Neutrophil (primary cell): ENCODE measurements around the gene ARHGAP1.

Source experiments
- H3K27ac ChIP-seq: fragments of 200-600 bp; sonication (generic); 2 replicates; pipeline ENCODE4 v1.5.1; 2016; ENCODE audit warnings: mild to moderate bottlenecking, moderate library complexity
- H3K27me3 ChIP-seq: fragments of 200-600 bp; sonication (generic); 2 replicates; pipeline ENCODE4 v1.6.0; 2016; ENCODE audit warnings: mild to moderate bottlenecking
- H3K36me3 ChIP-seq: fragments of 200-600 bp; sonication (generic); 2 replicates; pipeline ENCODE4 v1.5.1; 2017
- H3K4me1 ChIP-seq, 2 experiments: fragments of 200-600 bp in 1 of 2; sonication (generic) in 1 of 2; 1 replicate in 1 of 2; 2 replicates in 1 of 2; pipeline versions ENCODE4 v1.5.1 to v1.6.1; 2013 to 2016; ENCODE audit warnings: low read depth in 1 of 2, low read length in 1 of 2, mild to moderate bottlenecking in 1 of 2, moderate library complexity in 1 of 2; ENCODE audit not compliant: control insufficient read depth in 1 of 2, insufficient read depth in 1 of 2
- H3K4me3 ChIP-seq, 2 experiments: fragments of 200-600 bp in 1 of 2; sonication (generic) in 1 of 2; 1 replicate in 1 of 2; 2 replicates in 1 of 2; pipeline ENCODE4 v1.5.1; 2013 to 2016; ENCODE audit warnings: low read depth in 1 of 2, low read length in 1 of 2, mild to moderate bottlenecking in 1 of 2, moderate library complexity in 1 of 2
- H3K9me3 ChIP-seq: fragments of 200-600 bp; sonication (generic); 2 replicates; pipeline ENCODE4 v1.5.1; 2016
- TF ChIP-seq, protein P1 (sequence below): fragments of 200-600 bp; sonication (generic); IDR thresholded peaks from 2 replicates; pipeline ENCODE4 v1.5.1; 2016; ENCODE audit warnings: antibody characterized with exemption

ARHGAP1 gene

DNA sequence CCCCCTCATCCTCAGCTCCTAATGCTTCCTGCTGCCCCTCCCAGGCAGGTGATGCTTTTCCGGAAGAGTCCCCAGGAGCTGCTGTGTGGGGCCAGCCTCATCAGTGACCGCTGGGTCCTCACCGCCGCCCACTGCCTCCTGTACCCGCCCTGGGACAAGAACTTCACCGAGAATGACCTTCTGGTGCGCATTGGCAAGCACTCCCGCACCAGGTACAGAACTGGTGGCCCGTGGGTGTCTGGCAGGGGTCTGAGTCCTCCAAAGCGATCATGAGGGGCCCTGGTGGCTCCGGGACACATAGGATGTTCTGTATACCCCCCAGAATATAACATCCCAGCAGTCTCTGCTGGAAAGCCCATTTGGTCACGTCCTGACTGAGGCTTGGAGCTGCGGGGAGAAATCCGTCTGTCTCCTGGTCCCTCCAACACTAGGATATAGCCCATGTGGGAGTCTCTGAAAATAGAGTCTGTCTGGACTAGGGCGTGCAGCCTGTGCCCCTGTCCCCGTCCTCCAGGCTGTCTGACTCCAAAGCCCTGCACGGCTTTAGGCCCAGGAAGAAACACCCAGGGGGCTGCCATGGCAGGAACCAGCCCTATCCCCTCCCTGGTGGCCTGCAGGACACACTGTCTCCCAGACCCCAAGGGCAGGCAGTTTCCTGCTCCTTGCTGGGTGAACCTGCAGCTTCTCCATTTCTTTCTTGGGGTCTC is 27.7 kb upstream of the ARHGAP1 start:
- Histone ChIP-seq H3K9me3 (no peaks in the 10 kb centered on the region), H3K4me3 (no peak overlapping the region), H3K27ac (no peak overlapping the region), H3K4me1 (no peaks in the 10 kb centered on the region), H3K27me3 (no peaks in the 10 kb centered on the region), H3K36me3 (no peaks in the 10 kb centered on the region)
- TF ChIP-seq, protein P1, sequence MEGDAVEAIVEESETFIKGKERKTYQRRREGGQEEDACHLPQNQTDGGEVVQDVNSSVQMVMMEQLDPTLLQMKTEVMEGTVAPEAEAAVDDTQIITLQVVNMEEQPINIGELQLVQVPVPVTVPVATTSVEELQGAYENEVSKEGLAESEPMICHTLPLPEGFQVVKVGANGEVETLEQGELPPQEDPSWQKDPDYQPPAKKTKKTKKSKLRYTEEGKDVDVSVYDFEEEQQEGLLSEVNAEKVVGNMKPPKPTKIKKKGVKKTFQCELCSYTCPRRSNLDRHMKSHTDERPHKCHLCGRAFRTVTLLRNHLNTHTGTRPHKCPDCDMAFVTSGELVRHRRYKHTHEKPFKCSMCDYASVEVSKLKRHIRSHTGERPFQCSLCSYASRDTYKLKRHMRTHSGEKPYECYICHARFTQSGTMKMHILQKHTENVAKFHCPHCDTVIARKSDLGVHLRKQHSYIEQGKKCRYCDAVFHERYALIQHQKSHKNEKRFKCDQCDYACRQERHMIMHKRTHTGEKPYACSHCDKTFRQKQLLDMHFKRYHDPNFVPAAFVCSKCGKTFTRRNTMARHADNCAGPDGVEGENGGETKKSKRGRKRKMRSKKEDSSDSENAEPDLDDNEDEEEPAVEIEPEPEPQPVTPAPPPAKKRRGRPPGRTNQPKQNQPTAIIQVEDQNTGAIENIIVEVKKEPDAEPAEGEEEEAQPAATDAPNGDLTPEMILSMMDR, result no peak

DNA sequence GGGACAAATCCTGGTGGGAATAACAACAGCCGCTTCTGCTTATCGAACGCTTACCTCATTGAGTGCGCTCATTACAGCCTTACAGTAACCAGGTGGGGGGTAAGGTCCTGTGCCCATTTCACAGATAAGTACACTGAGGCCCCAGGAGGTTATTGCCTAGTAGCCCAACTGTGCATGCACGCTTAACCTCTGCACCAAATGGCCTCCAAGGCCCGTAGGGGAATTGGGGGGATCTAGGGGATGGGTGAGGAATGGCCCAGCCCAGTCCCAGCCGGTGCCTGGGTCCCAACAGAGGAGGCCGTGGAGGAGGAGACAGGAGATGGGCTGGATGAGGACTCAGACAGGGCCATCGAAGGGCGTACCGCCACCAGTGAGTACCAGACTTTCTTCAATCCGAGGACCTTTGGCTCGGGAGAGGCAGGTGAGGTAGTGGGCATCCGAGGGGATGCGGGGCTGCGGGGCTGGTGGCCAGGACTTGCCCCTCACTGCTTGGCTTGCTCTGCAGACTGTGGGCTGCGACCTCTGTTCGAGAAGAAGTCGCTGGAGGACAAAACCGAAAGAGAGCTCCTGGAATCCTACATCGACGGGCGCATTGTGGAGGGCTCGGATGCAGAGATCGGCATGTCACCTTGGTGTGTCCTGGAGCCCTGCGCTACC is 25.9 kb upstream of the ARHGAP1 start:
- Histone ChIP-seq H3K4me3 (no peak overlapping the region), H3K9me3 (no peaks in the 10 kb centered on the region), H3K4me1 (no peaks in the 10 kb centered on the region), H3K27me3 (no peaks in the 10 kb centered on the region), H3K36me3 (no peaks in the 10 kb centered on the region), H3K27ac (no peak overlapping the region)
- TF ChIP-seq, protein P1, result no peak

DNA sequence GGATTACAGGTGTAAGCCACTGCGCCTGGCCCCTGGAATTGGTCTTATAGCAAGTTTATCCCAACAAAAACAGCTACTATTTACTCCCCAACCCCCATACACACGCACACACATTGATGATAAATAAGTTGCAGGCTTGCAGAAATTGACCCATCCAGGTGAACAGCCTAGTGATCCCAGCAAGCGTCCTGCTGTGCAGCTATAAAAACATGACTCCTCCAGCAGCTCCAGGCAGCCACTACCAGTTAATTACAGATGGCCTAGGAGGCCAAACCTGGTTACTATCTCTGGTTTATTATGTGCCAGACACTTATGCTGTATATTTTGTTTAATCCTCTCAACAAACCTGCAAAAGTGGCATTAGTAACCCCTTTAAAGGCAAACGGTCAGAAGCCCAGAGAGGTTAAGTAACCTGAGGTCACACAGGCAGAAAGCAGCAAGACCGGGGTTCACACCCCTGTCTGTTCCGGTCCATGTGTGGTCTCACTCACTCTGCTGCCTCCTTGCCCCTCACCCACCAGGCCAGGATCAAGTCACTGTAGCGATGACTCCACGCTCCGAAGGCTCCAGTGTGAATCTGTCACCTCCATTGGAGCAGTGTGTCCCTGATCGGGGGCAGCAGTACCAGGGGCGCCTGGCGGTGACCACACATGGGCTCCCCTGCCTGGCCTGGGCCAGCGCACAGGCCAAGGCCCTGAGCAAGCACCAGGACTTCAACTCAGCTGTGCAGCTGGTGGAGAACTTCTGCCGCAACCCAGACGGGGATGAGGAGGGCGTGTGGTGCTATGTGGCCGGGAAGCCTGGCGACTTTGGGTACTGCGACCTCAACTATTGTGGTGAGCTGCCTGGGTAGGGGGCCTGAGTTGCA is 25.2 kb upstream of the ARHGAP1 start:
- no peak overlapping the region for H3K27ac ChIP-seq
- TF ChIP-seq, protein P1, result no peak
- H3K27me3 ChIP-seq, result no peaks in the 10 kb centered on the region
- H3K9me3 ChIP-seq, result no peaks in the 10 kb centered on the region
- H3K4me1 ChIP-seq, result no peaks in the 10 kb centered on the region
- H3K36me3 ChIP-seq, result no peaks in the 10 kb centered on the region
- no peak overlapping the region for H3K4me3 ChIP-seq

GRCh38 chr11:46724088-46724487 is 23.7 kb upstream of the ARHGAP1 start:
- Histone ChIP-seq H3K9me3 (no peaks in the 10 kb centered on the region), H3K27me3 (no peaks in the 10 kb centered on the region), H3K4me3 (no peak overlapping the region), H3K27ac (no peak overlapping the region), H3K4me1 (no peaks in the 10 kb centered on the region), H3K36me3 (no peaks in the 10 kb centered on the region)
- TF ChIP-seq, protein P1, result no peak

- Histone ChIP-seq H3K36me3 (no peaks in the 10 kb centered on the region), H3K4me1 (no peaks in the 10 kb centered on the region), H3K4me3 (no peak overlapping the region), H3K27ac (no peak overlapping the region), H3K9me3 (no peaks in the 10 kb centered on the region), H3K27me3 (no peaks in the 10 kb centered on the region)
- TF ChIP-seq, protein P1, result no peak
Observed at GRCh38 chr11:46723359-46723680, 22.9 kb upstream of the ARHGAP1 start.
